Measurements from ENCODE around the gene ITGAL. TPM values are rescaled to one million over a fixed set of nuclear protein-coding genes. Genes with fewer than 3 reads are reported as not detected.

The ITGAL gene
- total RNA-seq, 1 experiment from 2014 or later, result not detected

DNA sequence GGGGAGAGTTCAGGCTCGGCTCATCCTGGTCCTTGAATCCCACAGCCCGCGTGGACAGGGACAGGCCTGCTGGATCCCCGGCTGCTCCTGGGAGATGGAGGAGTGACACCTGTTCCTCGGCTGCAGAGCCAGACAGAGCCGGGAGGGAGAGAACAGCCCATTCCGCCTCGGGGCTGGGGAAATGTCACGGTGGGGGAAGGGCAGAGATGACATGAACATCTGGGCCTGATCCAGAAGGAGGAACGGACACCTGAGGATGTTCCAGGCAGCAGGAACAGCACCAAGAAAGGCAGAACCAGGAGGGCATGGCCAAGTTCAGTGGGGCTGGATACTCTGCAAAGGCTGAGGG, 83.6 kb downstream of the ITGAL start:
- H3K79me1 ChIP-seq (ENCODE audit: insufficient read depth, low read depth, low read length, poor library complexity, severe bottlenecking), result no peaks in the 10 kb centered on the region
- Mint-ChIP-seq H3K4me1 (peaks cover 14 to 28% of the 10 kb centered on the region in 2 experiments), H3K4me3 (peak overlapping the region; percentile 48 to 86), H3K27ac (peak overlapping the region in 1 of 3 experiments; percentile 80; a peak in 2 of 7 replicates), H3K27me3 (ENCODE audit: low read depth) (no peaks in the 10 kb centered on the region), H3K36me3 (ENCODE audit: insufficient read depth in 1 of 3, low read depth in 3 of 3) (peaks cover 5 to 32% (median 28%) of the 10 kb centered on the region in 3 experiments), H3K9me3 (no peaks in the 10 kb centered on the region)
- H3K14ac ChIP-seq (ENCODE audit: insufficient read depth, low read length), result no peak overlapping the region
- no CpG with 5 or more reads among the region's 10 CpGs for WGBS (ENCODE audit: extremely low coverage, insufficient read length, low lambda C conversion rate)
- no peak overlapping the region for H3K4ac ChIP-seq (ENCODE audit: low read depth, low read length)
- no peak overlapping the region for H3T11ph ChIP-seq (ENCODE audit: low read length)
- H4K8ac ChIP-seq (replicated peaks; ENCODE audit: insufficient read length, low read depth, low read length), result no peak overlapping the region
- no peak overlapping the region for H2BK15ac ChIP-seq (ENCODE audit: low read depth, low read length)
- H2BK20ac ChIP-seq (ENCODE audit: low read depth, low read length, poor library complexity, severe bottlenecking), result no peak overlapping the region
- H3K9me3 ChIP-seq (ENCODE audit: control insufficient read depth, low read depth, low read length), result no peaks in the 10 kb centered on the region
- no peaks in the 10 kb centered on the region for H3K79me2 ChIP-seq (ENCODE audit: insufficient read depth, low read length)
- H3K27ac ChIP-seq (ENCODE audit: insufficient read length, low read depth, low read length), result no peak overlapping the region
- no peak overlapping the region for H4K91ac ChIP-seq (ENCODE audit: insufficient read length, low read depth, low read length)
- no peak overlapping the region for H3K23ac ChIP-seq (ENCODE audit: insufficient read length, low read depth, low read length)
- no peak overlapping the region for H3K4me2 ChIP-seq (ENCODE audit: insufficient read depth, insufficient read length, low read length)
- TF ChIP-seq, protein P1, sequence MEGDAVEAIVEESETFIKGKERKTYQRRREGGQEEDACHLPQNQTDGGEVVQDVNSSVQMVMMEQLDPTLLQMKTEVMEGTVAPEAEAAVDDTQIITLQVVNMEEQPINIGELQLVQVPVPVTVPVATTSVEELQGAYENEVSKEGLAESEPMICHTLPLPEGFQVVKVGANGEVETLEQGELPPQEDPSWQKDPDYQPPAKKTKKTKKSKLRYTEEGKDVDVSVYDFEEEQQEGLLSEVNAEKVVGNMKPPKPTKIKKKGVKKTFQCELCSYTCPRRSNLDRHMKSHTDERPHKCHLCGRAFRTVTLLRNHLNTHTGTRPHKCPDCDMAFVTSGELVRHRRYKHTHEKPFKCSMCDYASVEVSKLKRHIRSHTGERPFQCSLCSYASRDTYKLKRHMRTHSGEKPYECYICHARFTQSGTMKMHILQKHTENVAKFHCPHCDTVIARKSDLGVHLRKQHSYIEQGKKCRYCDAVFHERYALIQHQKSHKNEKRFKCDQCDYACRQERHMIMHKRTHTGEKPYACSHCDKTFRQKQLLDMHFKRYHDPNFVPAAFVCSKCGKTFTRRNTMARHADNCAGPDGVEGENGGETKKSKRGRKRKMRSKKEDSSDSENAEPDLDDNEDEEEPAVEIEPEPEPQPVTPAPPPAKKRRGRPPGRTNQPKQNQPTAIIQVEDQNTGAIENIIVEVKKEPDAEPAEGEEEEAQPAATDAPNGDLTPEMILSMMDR (conservative IDR thresholded peaks at IDR 0.05), result no peak
- H4K5ac ChIP-seq (ENCODE audit: insufficient read length, low read depth, low read length), result no peak overlapping the region
- H3K4me1 ChIP-seq (ENCODE audit: insufficient read depth, low read length), result no peaks in the 10 kb centered on the region; the same call in 1 of the 2 replicates
- H3K23me2 ChIP-seq (ENCODE audit: insufficient read length, low read depth, low read length, poor library complexity, severe bottlenecking), result peaks cover 4% of the 10 kb centered on the region
- H3K27me3 ChIP-seq (ENCODE audit: insufficient read depth, low read length), result no peaks in the 10 kb centered on the region
- DNase-seq, result no peak
- H2AFZ ChIP-seq (ENCODE audit: low read length), result no peak overlapping the region
- H2BK12ac ChIP-seq (ENCODE audit: insufficient read length, low read depth, low read length), result no peak overlapping the region
- H2BK5ac ChIP-seq (ENCODE audit: insufficient read length, low read length), result no peak overlapping the region
- no peaks in the 10 kb centered on the region for H4K20me1 ChIP-seq (ENCODE audit: control insufficient read depth, insufficient read depth, insufficient read length)
- no peak overlapping the region for H2BK120ac ChIP-seq (ENCODE audit: low read depth, low read length, poor library complexity, severe bottlenecking)
- H2AK5ac ChIP-seq (ENCODE audit: insufficient read length, low read length), result no peak overlapping the region
- H3K18ac ChIP-seq (ENCODE audit: insufficient read length, low read depth, low read length), result no peak overlapping the region
- H3K9ac ChIP-seq (ENCODE audit: extremely low read depth, insufficient read length, low read length), result no peak overlapping the region
- H3K56ac ChIP-seq (ENCODE audit: insufficient read length, low read depth, low read length), result no peak overlapping the region

Data from H9 (cell line).